ENCODE measurements around the gene ARHGEF6.
"Not testable (repeated sequence)": the region's sequence is repeated elsewhere in the genome, so short reads cannot be mapped to it uniquely, and the experiment has no call there.

Gene ARHGEF6

DNA sequence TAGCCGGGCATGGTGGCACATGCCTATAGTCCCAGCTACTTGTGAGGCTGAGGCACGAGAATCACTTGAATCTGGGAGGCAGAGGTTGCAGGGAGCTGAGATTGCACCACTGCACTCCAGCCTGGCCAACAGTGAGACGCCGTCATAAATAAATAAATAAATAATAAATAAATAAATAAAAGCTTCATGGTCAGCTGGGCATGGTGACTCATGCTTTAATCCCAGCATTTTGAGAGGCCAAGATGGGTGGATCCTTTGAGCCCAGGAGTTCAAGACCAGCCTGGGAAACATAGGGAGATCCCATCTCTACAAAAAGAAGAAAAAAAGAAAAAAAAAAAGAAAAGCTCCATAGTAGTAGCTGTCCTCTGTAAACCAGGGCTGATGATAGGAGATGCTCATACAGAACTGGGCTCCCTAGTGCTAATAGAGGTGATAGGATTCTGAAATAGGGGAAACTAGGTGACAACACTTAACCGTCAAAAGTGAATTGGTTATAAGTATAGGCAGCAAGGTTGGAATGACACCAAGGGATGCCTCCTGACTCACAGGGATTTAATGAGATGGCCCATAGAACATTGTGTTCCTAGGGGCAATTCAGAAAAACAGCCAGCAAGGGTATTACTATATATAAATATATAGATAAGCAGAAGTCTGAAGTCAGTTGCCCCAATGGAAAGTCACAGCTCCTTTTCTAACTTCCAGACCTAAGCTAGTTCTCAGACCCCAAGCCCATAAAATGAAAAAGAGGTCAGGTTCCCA, 41.8 kb upstream of the ARHGEF6 start:
- DNase-seq (ENCODE audit: low spot score) = no peak
- TF ChIP-seq, protein P1, sequence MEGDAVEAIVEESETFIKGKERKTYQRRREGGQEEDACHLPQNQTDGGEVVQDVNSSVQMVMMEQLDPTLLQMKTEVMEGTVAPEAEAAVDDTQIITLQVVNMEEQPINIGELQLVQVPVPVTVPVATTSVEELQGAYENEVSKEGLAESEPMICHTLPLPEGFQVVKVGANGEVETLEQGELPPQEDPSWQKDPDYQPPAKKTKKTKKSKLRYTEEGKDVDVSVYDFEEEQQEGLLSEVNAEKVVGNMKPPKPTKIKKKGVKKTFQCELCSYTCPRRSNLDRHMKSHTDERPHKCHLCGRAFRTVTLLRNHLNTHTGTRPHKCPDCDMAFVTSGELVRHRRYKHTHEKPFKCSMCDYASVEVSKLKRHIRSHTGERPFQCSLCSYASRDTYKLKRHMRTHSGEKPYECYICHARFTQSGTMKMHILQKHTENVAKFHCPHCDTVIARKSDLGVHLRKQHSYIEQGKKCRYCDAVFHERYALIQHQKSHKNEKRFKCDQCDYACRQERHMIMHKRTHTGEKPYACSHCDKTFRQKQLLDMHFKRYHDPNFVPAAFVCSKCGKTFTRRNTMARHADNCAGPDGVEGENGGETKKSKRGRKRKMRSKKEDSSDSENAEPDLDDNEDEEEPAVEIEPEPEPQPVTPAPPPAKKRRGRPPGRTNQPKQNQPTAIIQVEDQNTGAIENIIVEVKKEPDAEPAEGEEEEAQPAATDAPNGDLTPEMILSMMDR (IDR thresholded peaks at IDR 0.05; ENCODE audit: borderline replicate concordance, control extremely low read depth, extremely low read depth, insufficient read depth, missing control alignments) = no peak
- in situ Hi-C loops (cut with MboI; ENCODE audit: low sequenced_read_pairs, unreplicated experiment) = no loop called here

DNA sequence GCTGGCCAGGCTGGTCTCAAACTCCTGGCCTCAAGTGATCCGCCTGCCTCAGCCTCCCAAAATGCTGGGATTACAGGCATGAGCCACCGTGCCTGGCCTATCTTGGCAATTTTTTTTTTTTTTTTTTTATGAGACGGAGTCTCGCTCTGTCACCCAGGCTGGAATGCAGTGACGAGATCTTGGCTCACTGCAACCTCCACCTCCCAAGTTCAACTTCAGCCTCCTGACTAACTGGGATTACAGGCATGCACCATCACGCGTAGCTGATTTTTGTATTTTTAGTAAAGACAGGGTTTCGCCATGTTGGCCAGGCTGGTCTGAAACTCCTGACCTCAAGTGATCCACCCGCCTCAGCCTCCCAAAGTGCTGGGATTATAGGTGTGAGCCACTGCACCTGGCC, 39.0 kb upstream of the ARHGEF6 start:
- DNase-seq (ENCODE audit: low spot score); in situ Hi-C loops (cut with MboI; ENCODE audit: low sequenced_read_pairs, unreplicated experiment): not testable (repeated sequence)

DNA sequence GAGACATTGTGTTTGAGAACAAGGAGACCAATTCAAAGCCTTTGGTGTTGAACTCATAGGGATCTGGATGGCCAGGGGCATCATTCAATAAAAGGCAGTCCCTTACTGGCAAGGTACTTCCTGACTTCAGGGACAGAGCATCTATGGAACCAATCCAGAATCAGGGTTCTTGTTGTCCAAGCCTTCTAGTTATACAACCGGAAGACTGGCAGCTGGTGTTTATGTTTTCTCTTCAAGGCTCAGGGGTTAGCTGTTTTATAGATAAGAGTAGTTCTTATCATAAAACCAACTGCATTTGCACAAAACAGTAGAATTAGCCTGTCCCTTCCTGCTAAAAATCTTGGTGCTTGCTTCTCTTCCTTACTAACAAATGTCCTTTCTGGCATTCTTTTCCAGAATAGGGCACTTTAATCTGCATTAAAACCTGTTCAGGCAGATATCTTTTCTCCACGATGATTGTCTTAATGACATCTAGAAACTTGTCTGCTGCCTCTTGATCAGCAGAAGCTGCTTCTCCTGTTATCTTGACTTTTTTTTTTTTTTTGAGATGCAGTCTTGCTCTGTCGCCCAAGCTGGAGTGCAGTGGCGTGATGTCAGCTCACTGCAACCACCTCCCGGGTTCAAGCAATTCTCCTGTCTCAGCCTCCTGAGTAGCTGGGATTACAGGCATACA, 38.4 kb upstream of the ARHGEF6 start:
- in situ Hi-C loops (cut with MboI; ENCODE audit: low sequenced_read_pairs, unreplicated experiment) = no loop called here
- TF ChIP-seq, protein P1 (IDR thresholded peaks at IDR 0.05; ENCODE audit: borderline replicate concordance, control extremely low read depth, extremely low read depth, insufficient read depth, missing control alignments) = no peak
- DNase-seq (ENCODE audit: low spot score) = no peak

DNA sequence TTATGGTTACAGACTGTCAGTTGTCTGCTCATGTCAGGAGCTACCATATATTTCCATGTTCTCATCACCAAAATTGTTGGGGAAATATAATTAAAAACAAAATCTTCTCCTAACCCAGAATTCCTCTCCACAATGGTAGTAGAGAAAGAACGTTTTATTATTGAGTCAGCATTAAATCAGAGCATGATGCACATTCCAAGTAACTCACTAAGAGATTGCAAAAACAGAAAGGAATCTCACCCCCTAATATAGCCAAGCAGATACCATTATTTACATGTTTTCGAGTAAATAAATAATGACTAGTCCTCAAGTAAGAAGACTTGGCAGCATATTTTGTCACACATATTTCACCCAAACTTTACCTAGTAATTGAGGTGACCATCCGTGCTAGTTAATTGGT, 36.2 kb upstream of the ARHGEF6 start:
- DNase-seq (ENCODE audit: low spot score) = no peak
- TF ChIP-seq, protein P1 (IDR thresholded peaks at IDR 0.05; ENCODE audit: borderline replicate concordance, control extremely low read depth, extremely low read depth, insufficient read depth, missing control alignments) = no peak
- in situ Hi-C loops (cut with MboI; ENCODE audit: low sequenced_read_pairs, unreplicated experiment) = no loop called here

DNA sequence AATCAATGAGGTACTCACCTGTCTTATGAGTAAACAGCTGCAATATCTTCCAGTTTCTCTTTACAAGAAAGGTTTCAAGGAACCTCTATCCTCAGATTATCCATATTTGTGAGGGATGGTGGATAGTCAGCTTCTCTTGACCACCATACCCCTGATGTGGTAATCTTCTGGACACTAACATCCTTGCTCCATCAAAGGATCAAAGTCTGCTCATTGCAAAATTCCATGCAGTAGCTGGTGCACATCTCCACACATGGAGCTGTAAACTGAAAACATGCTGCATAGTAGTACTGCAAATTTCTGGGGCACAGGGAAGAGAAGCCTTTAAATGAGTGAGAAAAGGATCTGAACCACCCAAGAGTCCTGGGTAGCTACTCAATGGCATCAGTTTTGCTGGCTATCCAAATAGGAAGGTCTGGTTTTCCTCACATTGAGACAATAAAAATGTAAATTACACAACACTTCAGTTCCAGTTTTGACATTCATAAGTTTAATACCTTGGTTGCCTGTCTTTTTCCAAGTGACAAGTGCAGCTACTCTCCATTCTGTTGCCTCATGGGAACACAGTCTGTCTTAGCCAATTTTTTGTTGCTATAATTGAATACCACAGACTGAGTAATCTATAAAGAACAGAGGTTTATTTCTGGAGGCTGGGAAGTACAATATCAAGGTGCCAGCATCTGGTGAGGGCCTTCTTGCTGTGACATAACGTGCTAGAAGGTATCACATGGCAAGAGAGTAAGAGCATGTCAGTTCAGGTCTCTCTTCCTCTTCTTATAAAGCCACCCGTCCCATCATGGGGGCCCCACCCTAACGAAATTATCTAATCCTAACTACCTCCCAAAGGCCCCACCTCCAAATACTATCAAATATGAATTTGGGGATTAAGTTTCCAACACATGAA, 34.4 kb upstream of the ARHGEF6 start:
- TF ChIP-seq, protein P1 (IDR thresholded peaks at IDR 0.05; ENCODE audit: borderline replicate concordance, control extremely low read depth, extremely low read depth, insufficient read depth, missing control alignments) = no peak
- no peak for DNase-seq (ENCODE audit: low spot score)
- in situ Hi-C loops (cut with MboI; ENCODE audit: low sequenced_read_pairs, unreplicated experiment) = no loop called here

DNA sequence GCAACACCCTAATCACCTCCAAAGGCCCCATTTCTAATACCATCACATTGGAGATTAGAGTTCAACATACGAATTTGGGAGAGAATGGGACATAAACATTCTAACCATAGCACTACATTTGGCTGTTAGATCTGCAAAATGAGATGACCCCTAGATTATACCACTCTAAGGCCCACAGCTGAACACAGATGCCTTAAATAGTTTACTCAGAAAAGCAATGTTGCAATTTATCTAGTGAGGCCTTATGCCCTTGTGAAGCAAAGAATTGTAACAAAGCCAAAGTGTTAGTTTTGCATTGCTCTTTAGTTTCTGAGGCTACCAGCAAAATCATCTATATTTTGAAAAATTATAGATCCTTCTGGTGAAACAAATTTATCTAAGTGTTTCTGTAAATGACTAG, 31.6 kb upstream of the ARHGEF6 start:
- TF ChIP-seq, protein P1 (IDR thresholded peaks at IDR 0.05; ENCODE audit: borderline replicate concordance, control extremely low read depth, extremely low read depth, insufficient read depth, missing control alignments) = no peak
- in situ Hi-C loops (cut with MboI; ENCODE audit: low sequenced_read_pairs, unreplicated experiment) = no loop called here
- DNase-seq (ENCODE audit: low spot score) = no peak
